ENCODE data around the gene TAF1C.
A peak's percentile ranks its signal among the peaks of the same experiment; 100 is the strongest.

TAF1C gene

DNA sequence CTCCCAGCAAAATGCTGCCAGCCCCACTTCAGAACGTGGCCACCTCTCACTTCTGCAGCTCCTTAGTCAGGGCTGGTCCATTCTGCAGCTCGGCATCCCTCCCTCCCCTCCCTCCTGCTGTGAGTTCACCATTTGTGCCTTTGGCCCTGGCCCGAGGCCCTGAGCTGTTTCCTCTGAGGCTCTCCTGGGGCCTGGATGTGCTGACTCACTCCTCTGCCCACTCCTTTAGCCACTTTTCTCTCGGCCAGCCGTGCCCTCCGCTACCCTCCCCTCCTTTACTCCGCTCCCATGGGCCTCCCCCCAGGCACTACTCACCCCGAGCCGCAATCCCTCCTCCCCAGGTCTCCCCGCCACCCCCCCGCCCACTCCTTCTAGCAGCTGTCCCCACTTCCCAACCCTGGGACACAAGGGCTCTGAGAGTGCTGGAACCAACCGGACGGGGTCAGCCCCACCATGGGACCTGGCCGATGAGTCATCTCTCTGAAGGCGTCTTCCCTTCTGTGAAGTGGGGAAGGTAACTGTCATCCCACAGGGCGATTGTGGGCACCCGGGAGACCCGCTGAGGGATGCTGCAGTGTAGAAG is 41.5 kb upstream of the TAF1C start:
- TF ChIP-seq, protein P1, sequence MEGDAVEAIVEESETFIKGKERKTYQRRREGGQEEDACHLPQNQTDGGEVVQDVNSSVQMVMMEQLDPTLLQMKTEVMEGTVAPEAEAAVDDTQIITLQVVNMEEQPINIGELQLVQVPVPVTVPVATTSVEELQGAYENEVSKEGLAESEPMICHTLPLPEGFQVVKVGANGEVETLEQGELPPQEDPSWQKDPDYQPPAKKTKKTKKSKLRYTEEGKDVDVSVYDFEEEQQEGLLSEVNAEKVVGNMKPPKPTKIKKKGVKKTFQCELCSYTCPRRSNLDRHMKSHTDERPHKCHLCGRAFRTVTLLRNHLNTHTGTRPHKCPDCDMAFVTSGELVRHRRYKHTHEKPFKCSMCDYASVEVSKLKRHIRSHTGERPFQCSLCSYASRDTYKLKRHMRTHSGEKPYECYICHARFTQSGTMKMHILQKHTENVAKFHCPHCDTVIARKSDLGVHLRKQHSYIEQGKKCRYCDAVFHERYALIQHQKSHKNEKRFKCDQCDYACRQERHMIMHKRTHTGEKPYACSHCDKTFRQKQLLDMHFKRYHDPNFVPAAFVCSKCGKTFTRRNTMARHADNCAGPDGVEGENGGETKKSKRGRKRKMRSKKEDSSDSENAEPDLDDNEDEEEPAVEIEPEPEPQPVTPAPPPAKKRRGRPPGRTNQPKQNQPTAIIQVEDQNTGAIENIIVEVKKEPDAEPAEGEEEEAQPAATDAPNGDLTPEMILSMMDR (IDR thresholded peaks at IDR 0.05; ENCODE audit: insufficient read depth, low read depth, low read length, missing control alignments): no peak
- H3K4me3 ChIP-seq (ENCODE audit: low read length): no peak overlapping the region
- peak; percentile 10 for DNase-seq (ENCODE audit: low read depth)

DNA sequence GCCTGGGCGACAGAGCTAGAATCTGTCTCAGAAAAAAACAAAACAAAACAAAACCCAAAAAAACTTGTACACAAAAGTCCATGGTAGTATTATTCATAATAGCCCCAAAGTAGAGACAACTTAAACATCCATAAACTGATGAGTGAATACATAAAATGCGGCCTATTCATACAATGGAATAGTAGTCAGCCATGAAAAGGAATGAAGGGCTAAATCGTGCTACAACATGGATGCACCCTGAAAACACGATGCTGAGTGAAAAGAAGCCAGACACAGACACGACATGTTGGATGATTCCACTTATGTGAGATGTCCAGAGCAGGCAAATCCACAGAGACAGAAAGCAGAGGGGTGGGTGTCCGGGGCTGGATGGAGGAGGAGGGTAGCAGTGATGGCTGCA is 40.7 kb upstream of the TAF1C start:
- TF ChIP-seq, protein P1 (IDR thresholded peaks at IDR 0.05; ENCODE audit: insufficient read depth, low read depth, low read length, missing control alignments): no peak
- H3K4me3 ChIP-seq (ENCODE audit: low read length): no peak overlapping the region
- DNase-seq (ENCODE audit: low read depth): no peak

DNA sequence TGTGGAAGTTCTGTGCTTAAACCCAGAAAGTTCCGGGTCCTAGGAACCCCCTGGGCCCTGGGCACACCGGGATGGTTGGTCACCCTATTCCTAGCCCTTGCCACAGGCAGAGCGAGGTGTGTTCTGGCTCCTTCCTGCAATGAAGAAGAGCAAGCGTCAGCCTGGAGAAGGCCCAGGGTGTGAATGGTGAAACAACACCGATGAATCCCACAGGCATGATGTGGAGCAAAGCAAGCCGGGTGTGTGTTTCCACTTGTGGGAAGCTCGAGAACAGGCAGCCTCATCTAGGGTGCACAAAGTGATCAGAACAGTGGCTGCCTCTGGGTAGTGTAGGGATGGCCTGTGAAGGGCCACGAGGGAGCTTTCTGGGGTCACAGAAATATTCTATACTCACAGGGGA is 39.2 kb upstream of the TAF1C start:
- no peak for DNase-seq (ENCODE audit: low read depth)
- H3K4me3 ChIP-seq (ENCODE audit: low read length): no peak overlapping the region
- TF ChIP-seq, protein P1 (IDR thresholded peaks at IDR 0.05; ENCODE audit: insufficient read depth, low read depth, low read length, missing control alignments): no peak

DNA sequence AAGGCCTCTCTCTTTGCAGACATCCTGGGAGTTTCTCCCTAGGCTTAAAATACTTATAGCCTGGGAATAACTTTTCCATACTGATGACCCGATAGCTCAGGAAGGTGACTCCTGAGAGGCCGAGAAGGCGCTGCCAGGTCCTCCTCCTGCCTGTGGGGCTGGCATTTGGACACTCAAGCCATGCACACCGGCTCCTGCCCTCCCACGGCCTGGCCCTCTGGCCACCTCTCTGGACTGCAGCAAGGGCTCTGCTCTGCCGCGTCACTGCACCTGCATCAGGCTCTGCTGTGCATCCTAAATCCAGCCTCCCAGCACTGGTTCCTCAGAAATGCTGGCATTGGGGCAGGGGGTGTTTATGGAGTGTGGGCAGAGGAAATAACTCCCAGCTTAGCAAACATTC is 38.7 kb upstream of the TAF1C start:
- TF ChIP-seq, protein P1 (IDR thresholded peaks at IDR 0.05; ENCODE audit: insufficient read depth, low read depth, low read length, missing control alignments): no peak
- DNase-seq (ENCODE audit: low read depth): no peak
- no peak overlapping the region for H3K4me3 ChIP-seq (ENCODE audit: low read length)

DNA sequence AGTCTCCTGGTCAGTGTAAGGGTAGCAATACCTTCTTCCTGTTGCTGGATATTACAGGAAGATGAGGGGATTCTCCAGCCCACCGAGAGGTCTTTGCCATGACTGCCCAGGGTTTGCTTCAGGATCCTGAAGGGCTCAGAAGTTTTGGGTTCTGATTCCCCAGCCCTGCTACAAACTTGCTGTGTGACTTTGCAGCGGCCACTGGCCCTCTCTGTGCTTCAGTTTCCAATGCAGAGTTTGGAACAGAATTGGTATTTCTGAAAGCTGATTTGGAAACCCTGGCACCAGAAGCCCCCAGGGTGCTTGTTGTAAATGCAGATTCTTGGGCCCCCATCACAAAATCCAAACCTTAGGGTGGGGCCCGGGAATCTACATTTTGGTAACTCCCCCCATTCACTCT is 38.3 kb upstream of the TAF1C start:
- H3K4me3 ChIP-seq (ENCODE audit: low read length): no peak overlapping the region
- DNase-seq (ENCODE audit: low read depth): no peak
- TF ChIP-seq, protein P1 (IDR thresholded peaks at IDR 0.05; ENCODE audit: insufficient read depth, low read depth, low read length, missing control alignments): no peak

DNA sequence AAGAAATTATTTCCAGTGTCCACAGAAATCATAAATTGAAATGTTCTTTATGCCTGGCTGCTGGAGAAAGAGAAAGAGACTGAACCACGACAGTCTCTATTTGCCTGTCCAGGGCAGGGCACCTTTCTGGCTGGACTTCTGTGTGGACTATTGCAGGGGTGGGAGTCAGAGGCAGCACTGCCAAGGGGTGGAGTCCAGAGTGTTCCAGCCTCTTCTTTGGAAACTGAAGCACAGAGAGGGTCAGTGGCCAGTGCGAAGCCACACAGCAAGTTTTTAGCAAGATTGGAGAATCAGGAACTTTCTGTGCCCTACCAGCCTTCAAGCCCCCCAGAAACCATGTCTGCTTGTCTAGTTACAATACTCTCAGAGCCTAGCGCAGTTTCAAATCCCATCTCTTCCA is 37.7 kb upstream of the TAF1C start:
- DNase-seq (ENCODE audit: low read depth): no peak
- TF ChIP-seq, protein P1 (IDR thresholded peaks at IDR 0.05; ENCODE audit: insufficient read depth, low read depth, low read length, missing control alignments): no peak

DNA sequence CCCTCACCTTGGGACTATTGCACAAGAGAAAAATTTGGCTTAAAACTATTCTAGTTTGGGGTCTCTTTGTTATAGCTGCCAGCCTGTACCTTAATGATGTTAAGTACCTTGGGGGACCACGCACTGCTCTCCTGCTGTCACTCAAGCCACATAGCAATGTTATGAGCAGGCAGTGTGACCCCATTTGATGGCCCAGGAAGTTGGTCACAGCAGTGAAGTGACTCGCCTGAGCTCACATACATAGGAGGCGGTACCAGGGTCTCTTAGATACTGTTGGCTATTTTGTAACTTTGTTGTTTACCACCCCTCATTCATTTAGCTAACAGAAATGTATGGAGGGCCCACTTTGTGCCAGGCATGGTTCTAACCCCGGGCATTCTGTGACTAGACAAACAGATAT is 36.6 kb upstream of the TAF1C start:
- TF ChIP-seq, protein P1 (IDR thresholded peaks at IDR 0.05; ENCODE audit: insufficient read depth, low read depth, low read length, missing control alignments): no peak
- no peak for DNase-seq (ENCODE audit: low read depth)
- no peak overlapping the region for H3K4me3 ChIP-seq (ENCODE audit: low read length)

More for the DNA sequence above, 37.7 kb upstream of the TAF1C start:
- no peak overlapping the region for H3K4me3 ChIP-seq (ENCODE audit: low read length)

Measured in epithelial cell of esophagus (primary cell).